ENCODE measurements around the gene DNAI2.

The DNAI2 gene

GRCh38 chr17:74351552-74352210 lies 77.6 kb downstream of the DNAI2 start:
- H3K4me3 ChIP-seq (ENCODE audit: low read depth, low read length): no peak overlapping the region

GRCh38 chr17:74353446-74354060 lies 79.5 kb downstream of the DNAI2 start:
- no peak for TF ChIP-seq CTCF (IDR thresholded peaks at IDR 0.05; ENCODE audit: control insufficient read depth, extremely low read depth, insufficient read depth)
- no peak for DNase-seq (ENCODE audit: low read depth)
- H3K4me3 ChIP-seq (ENCODE audit: low read depth, low read length): no peak overlapping the region

More at GRCh38 chr17:74351552-74352210, 77.6 kb downstream of the DNAI2 start:
- no peak for TF ChIP-seq CTCF (IDR thresholded peaks at IDR 0.05; ENCODE audit: control insufficient read depth, extremely low read depth, insufficient read depth)
- no peak for DNase-seq (ENCODE audit: low read depth)

GRCh38 chr17:74354123-74354522 lies 80.1 kb downstream of the DNAI2 start:
- no peak for DNase-seq (ENCODE audit: low read depth)
- TF ChIP-seq CTCF (IDR thresholded peaks at IDR 0.05; ENCODE audit: control insufficient read depth, extremely low read depth, insufficient read depth): peak; percentile 87
- H3K4me3 ChIP-seq (ENCODE audit: low read depth, low read length): no peak overlapping the region

- TF ChIP-seq CTCF (IDR thresholded peaks at IDR 0.05; ENCODE audit: control insufficient read depth, extremely low read depth, insufficient read depth): no peak
- H3K4me3 ChIP-seq (ENCODE audit: low read depth, low read length): no peak overlapping the region
- DNase-seq (ENCODE audit: low read depth): no peak
Observed at GRCh38 chr17:74354561-74354960, 80.5 kb downstream of the DNAI2 start.

GRCh38 chr17:74355065-74355464 lies 81.0 kb downstream of the DNAI2 start:
- no peak for TF ChIP-seq CTCF (IDR thresholded peaks at IDR 0.05; ENCODE audit: control insufficient read depth, extremely low read depth, insufficient read depth)
- no peak overlapping the region for H3K4me3 ChIP-seq (ENCODE audit: low read depth, low read length)
- no peak for DNase-seq (ENCODE audit: low read depth)

- H3K4me3 ChIP-seq (ENCODE audit: low read depth, low read length): no peak overlapping the region
- DNase-seq (ENCODE audit: low read depth): no peak
- TF ChIP-seq CTCF (IDR thresholded peaks at IDR 0.05; ENCODE audit: control insufficient read depth, extremely low read depth, insufficient read depth): no peak
Observed at GRCh38 chr17:74356646-74357465, 82.8 kb downstream of the DNAI2 start.

Measured in LNCaP clone FGC (cell line).